Tibial nerve (tissue), 4 donors: Measurements from ENCODE around the gene CHSY1. TPM values are rescaled to one million over a fixed set of nuclear protein-coding genes. Genes with fewer than 3 reads are reported as not detected.

Source experiments
- DNase-seq, 2 donors: peaks; one replicate each; pipeline ENCODE4 v3.0.0-alpha.2; 2019; ENCODE audit warnings: low spot score in 2 of 2
- H3K27ac ChIP-seq, 4 donors: fragments of 200-600 bp; sonication (generic) in 3 of 4; one replicate each; pipeline ENCODE4 v1.5.1; 2017 to 2019; ENCODE audit warnings: mild to moderate bottlenecking in 1 of 4
- H3K27me3 ChIP-seq, 2 donors: fragments of 200-600 bp; sonication (generic) in 1 of 2; one replicate each; pipeline versions ENCODE4 v1.5.1 to v1.6.0; 2017 to 2019
- H3K36me3 ChIP-seq, 3 donors: fragments of 200-600 bp; sonication (generic); one replicate each; pipeline ENCODE4 v1.5.1; 2018 to 2019
- H3K4me1 ChIP-seq, 4 donors: fragments of 200-600 bp; sonication (generic) in 3 of 4; one replicate each; pipeline ENCODE4 v1.5.1; 2017 to 2019
- H3K4me3 ChIP-seq, 4 donors: fragments of 200-600 bp; sonication (generic) in 3 of 4; one replicate each; pipeline ENCODE4 v1.5.1; 2017 to 2019; ENCODE audit warnings: mild to moderate bottlenecking in 1 of 4, moderate library complexity in 1 of 4
- H3K9me3 ChIP-seq, 4 donors: fragments of 200-600 bp; sonication (generic) in 3 of 4; one replicate each; pipeline ENCODE4 v1.5.1; 2017 to 2019
- CTCF ChIP-seq, 5 experiments: fragments of 200-600 bp in 3 of 5; fragments of 450-650 bp in 2 of 5; sonication (generic) in 3 of 5; IDR thresholded peaks; one replicate each; pipeline ENCODE4 v1.5.1; 2016 to 2019; ENCODE audit warnings: antibody characterized with exemption in 5 of 5, mild to moderate bottlenecking in 3 of 5, moderate library complexity in 2 of 5
- EP300 ChIP-seq, 2 donors: sonication (generic); formaldehyde crosslinking; IDR thresholded peaks; one replicate each; pipeline ENCODE4 v1.6.1; 2017; ENCODE audit warnings: antibody characterized with exemption in 2 of 2, mild to moderate bottlenecking in 1 of 2
- POLR2A ChIP-seq, 2 donors: fragments of 450-650 bp; IDR thresholded peaks; one replicate each; pipeline ENCODE4 v1.6.1; 2017; ENCODE audit warnings: antibody characterized with exemption in 2 of 2, mild to moderate bottlenecking in 2 of 2, moderate library complexity in 2 of 2
- WGBS, 2 donors: methylation state at CpG; one replicate each; pipeline ENCODE4 v1.1.5; 2018; 5-methylcytosine and 5-hydroxymethylcytosine counted together
- total RNA-seq, 4 donors: library from RNA; depleted of rRNA; stranded (reverse); fragments of >200 nt; gene quantifications; one replicate each; pipeline ENCODE4 v1.1.0, GENCODE V29; 2016

CHSY1 gene
- total RNA-seq, 4 donors from 2014 or later = 22.0 to 29.7 (median 24.6) TPM

GRCh38 chr15:101153801-101154656 lies 97.8 kb downstream of the CHSY1 start:
- Histone ChIP-seq H3K27me3 (no peaks in the 10 kb centered on the region), H3K4me1 (peaks cover 0 to under 1% (median 0%) of the 10 kb centered on the region in 4 donors), H3K9me3 (no peaks in the 10 kb centered on the region), H3K27ac (no peak overlapping the region), H3K4me3 (no peak overlapping the region), H3K36me3 (no peaks in the 10 kb centered on the region)
- TF ChIP-seq CTCF (IDR thresholded peaks at IDR 0.05) = no peak
- TF ChIP-seq EP300 (IDR thresholded peaks at IDR 0.05) = no peak
- TF ChIP-seq POLR2A (IDR thresholded peaks at IDR 0.05) = no peak
- WGBS, 2 donors = 90 to 91% methylated on average over 19 of the region's 19 CpGs
- no peak for DNase-seq

- TF ChIP-seq EP300 (IDR thresholded peaks at IDR 0.05) (no peak), CTCF (IDR thresholded peaks at IDR 0.05) (no peak), POLR2A (IDR thresholded peaks at IDR 0.05) (no peak)
- no peaks in the 10 kb centered on the region for H3K27me3 ChIP-seq
- H3K27ac ChIP-seq = no peak overlapping the region
- H3K36me3 ChIP-seq = no peaks in the 10 kb centered on the region
- no peak for DNase-seq
- 90% methylated on average over 10 of the region's 10 CpGs for WGBS, 2 donors
- H3K4me3 ChIP-seq = no peak overlapping the region
- H3K9me3 ChIP-seq = no peaks in the 10 kb centered on the region
- H3K4me1 ChIP-seq = peaks cover 0 to 10% (median 4%) of the 10 kb centered on the region in 4 donors
These were observed 98.9 kb downstream of the CHSY1 start for GRCh38 chr15:101152914-101153313.

GRCh38 chr15:101151288-101151687 lies 100.6 kb downstream of the CHSY1 start:
- Histone ChIP-seq H3K4me1 (peaks cover 0 to 10% (median 4%) of the 10 kb centered on the region in 4 donors), H3K36me3 (no peaks in the 10 kb centered on the region), H3K27ac (no peak overlapping the region), H3K27me3 (no peaks in the 10 kb centered on the region), H3K9me3 (no peaks in the 10 kb centered on the region), H3K4me3 (no peak overlapping the region)
- 66 to 72% methylated on average over 8 of the region's 8 CpGs for WGBS, 2 donors
- no peak for TF ChIP-seq EP300 (IDR thresholded peaks at IDR 0.05)
- TF ChIP-seq CTCF (IDR thresholded peaks at IDR 0.05) = no peak
- TF ChIP-seq POLR2A (IDR thresholded peaks at IDR 0.05) = no peak
- DNase-seq = no peak

GRCh38 chr15:101150723-101151040 lies 101.2 kb downstream of the CHSY1 start:
- no peaks in the 10 kb centered on the region for H3K36me3 ChIP-seq
- H3K9me3 ChIP-seq = no peaks in the 10 kb centered on the region
- no peak for DNase-seq
- H3K27ac ChIP-seq = no peak overlapping the region
- no peaks in the 10 kb centered on the region for H3K27me3 ChIP-seq
- H3K4me1 ChIP-seq = peaks cover 0 to 10% (median 4%) of the 10 kb centered on the region in 4 donors
- WGBS, 2 donors = 91 to 95% methylated on average over 7 of the region's 7 CpGs
- no peak for TF ChIP-seq POLR2A (IDR thresholded peaks at IDR 0.05)
- TF ChIP-seq CTCF (IDR thresholded peaks at IDR 0.05) = no peak
- no peak for TF ChIP-seq EP300 (IDR thresholded peaks at IDR 0.05)
- no peak overlapping the region for H3K4me3 ChIP-seq

- Histone ChIP-seq H3K27me3 (no peaks in the 10 kb centered on the region), H3K4me1 (peaks cover 0 to 10% (median 4%) of the 10 kb centered on the region in 4 donors), H3K9me3 (no peaks in the 10 kb centered on the region), H3K27ac (no peak overlapping the region), H3K4me3 (no peak overlapping the region), H3K36me3 (no peaks in the 10 kb centered on the region)
- DNase-seq = no peak
- TF ChIP-seq POLR2A (IDR thresholded peaks at IDR 0.05) = no peak
- TF ChIP-seq CTCF (IDR thresholded peaks at IDR 0.05) = no peak
- WGBS, 2 donors = 83 to 89% methylated on average over 27 of the region's 27 CpGs
These were observed 101.8 kb downstream of the CHSY1 start for GRCh38 chr15:101149864-101150722.
